ENCODE measurements around the gene DAB2IP. TPM values are rescaled to one million over a fixed set of nuclear protein-coding genes. Genes with fewer than 3 reads are reported as not detected.
A peak's percentile ranks its signal among the peaks of the same experiment; 100 is the strongest.

DAB2IP gene
- total and polyA plus RNA-seq, 2 of the 4 experiments (the other 2 are of a cell fraction), result 5.6 to 17.2 TPM

DNA sequence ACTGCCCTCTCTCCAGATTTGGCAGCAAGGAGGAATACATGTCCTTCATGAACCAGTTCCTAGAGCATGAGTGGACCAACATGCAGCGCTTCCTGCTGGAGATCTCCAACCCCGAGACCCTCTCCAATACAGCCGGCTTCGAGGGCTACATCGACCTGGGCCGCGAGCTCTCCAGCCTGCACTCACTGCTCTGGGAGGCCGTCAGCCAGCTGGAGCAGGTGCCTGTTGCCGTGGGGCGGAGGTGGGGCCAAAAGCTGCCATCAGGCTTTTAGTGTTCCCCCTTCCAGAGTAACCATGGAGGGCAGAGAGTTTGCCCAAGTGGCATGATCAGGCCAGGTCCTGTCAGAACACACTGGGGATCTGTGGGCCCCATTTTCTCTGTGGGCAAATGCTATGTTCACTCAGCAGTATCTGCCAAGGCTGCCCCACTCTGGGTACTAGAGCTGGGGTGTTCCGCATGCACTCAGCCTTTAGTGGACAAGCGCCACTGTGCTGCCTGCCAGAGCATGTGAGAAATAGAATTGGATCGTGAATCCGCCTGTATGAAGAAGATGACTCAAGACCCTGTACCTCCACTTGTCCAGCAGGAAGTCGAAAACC lies 117.1 kb downstream of the DAB2IP start:
- Histone ChIP-seq H2AK9ac (replicated peaks; ENCODE audit: low read depth, low read length, poor library complexity) (peak overlapping the region; percentile 92), H3K23ac (ENCODE audit: low read depth, low read length) (no peak overlapping the region), H2BK120ac (ENCODE audit: low read depth, low read length) (no peak overlapping the region), H3K27me3 (ENCODE audit: control insufficient read depth, insufficient read depth, low read length) (no peaks in the 10 kb centered on the region), H3K4me1 (ENCODE audit: control insufficient read depth, insufficient read depth, low read length) (peaks cover 33% of the 10 kb centered on the region), H3K56ac (ENCODE audit: extremely low read depth, insufficient read depth, low read length) (no peak overlapping the region), H3K9me1 (ENCODE audit: insufficient read depth, low read length) (peaks cover 49% of the 10 kb centered on the region), H4K8ac (ENCODE audit: low read depth in 2 of 2, low read length in 2 of 2) (no peak overlapping the region), H3K4ac (ENCODE audit: low read depth, low read length) (peak overlapping the region; percentile 13; the same call in 1 of the 2 replicates), H2BK20ac (ENCODE audit: low read depth, low read length) (peak overlapping the region; percentile 18; the same call in 1 of the 2 replicates), H3K27ac (ENCODE audit: insufficient read depth, low read length) (no peak overlapping the region), H2AFZ (replicated peaks; ENCODE audit: low read length, poor library complexity) (no peak overlapping the region), H3K9me3 (ENCODE audit: control insufficient read depth, insufficient read depth, low read length) (no peaks in the 10 kb centered on the region), H3K79me1 (ENCODE audit: low read depth in 1 of 2, low read length in 2 of 2) (peaks cover 8 to 62% of the 10 kb centered on the region in 2 experiments; a peak in 3 of 4 replicates), H3K9ac (ENCODE audit: low read depth, low read length) (no peak overlapping the region), H3K14ac (replicated peaks; ENCODE audit: low read depth, low read length) (no peak overlapping the region), H4K20me1 (ENCODE audit: insufficient read depth, low read length) (no peaks in the 10 kb centered on the region), H3K18ac (ENCODE audit: low read depth, low read length) (no peak overlapping the region), H2BK5ac (ENCODE audit: low read depth, low read length, poor library complexity, severe bottlenecking) (no peak overlapping the region), H3K4me2 (ENCODE audit: low read depth, low read length) (no peak overlapping the region), H2AK5ac (ENCODE audit: low read depth, low read length) (peak overlapping the region; percentile 51), H3K36me3 (ENCODE audit: control insufficient read depth, insufficient read depth, low read length) (peaks cover 62% of the 10 kb centered on the region), H3K4me3 (ENCODE audit: insufficient read depth, low read depth, low read length) (no peak overlapping the region), H4K91ac (ENCODE audit: insufficient read depth, low read depth, low read length) (no peak overlapping the region), H4K5ac (ENCODE audit: low read depth, low read length) (no peak overlapping the region), H2BK15ac (ENCODE audit: low read depth, low read length) (no peak overlapping the region)
- no peak for TF ChIP-seq NFE2L2 (IDR thresholded peaks at IDR 0.05; ENCODE audit: low read depth, low read length)
- TF ChIP-seq FOS (IDR thresholded peaks at IDR 0.05; ENCODE audit: low read depth, low read length), result no peak
- TF ChIP-seq, protein P1, sequence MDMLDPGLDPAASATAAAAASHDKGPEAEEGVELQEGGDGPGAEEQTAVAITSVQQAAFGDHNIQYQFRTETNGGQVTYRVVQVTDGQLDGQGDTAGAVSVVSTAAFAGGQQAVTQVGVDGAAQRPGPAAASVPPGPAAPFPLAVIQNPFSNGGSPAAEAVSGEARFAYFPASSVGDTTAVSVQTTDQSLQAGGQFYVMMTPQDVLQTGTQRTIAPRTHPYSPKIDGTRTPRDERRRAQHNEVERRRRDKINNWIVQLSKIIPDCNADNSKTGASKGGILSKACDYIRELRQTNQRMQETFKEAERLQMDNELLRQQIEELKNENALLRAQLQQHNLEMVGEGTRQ (IDR thresholded peaks at IDR 0.05; ENCODE audit: low read depth, low read length), result no peak
- TF ChIP-seq RFX5 (IDR thresholded peaks at IDR 0.05; ENCODE audit: low read depth, low read length), result no peak
- no peak for TF ChIP-seq MAZ (IDR thresholded peaks at IDR 0.05; ENCODE audit: borderline replicate concordance, low read depth, low read length)
- BruUV-seq (replicated peaks), result no TSS peak
- no peak for ATAC-seq (ENCODE audit: low read depth)
- DNase-seq, result no peak
- ChIA-PET CTCF (no interaction called here), POLR2A (ENCODE audit: unreplicated experiment) (no interaction called here)
- intact Hi-C loops (cut with micrococcal nuclease), result no loop called here
- WGBS, 2 experiments (ENCODE audit: extremely low coverage in 2 of 2, insufficient read length in 1 of 2), result 96% methylated on average over 13 of the region's 15 CpGs; no CpG with 5 or more reads in 1 of the 2 experiments
- dilution Hi-C loops (cut with HindIII; ENCODE audit: low sequenced_read_pairs, unreplicated experiment), result no loop called here
- in situ Hi-C loops (cut with MboI; ENCODE audit: low sequenced_read_pairs), result no loop called here
